HEK293T (cell line): Measurements from ENCODE around the gene SLC13A1.
"Not testable (repeated sequence)": the region's sequence is repeated elsewhere in the genome, so short reads cannot be mapped to it uniquely, and the experiment has no call there.

Experiments used
- ARNT ChIP-seq: fragments of 450-650 bp; IDR thresholded peaks from 2 replicates; pipeline ENCODE4 v1.6.1; 2017; ENCODE audit warnings: mild to moderate bottlenecking
- BHLHE40 ChIP-seq: fragments of 450-650 bp; IDR thresholded peaks from 2 replicates; pipeline ENCODE4 v1.6.1; 2016; ENCODE audit warnings: mild to moderate bottlenecking, moderate library complexity, borderline replicate concordance
- CTBP1 ChIP-seq: fragments of 450-650 bp; IDR thresholded peaks from 2 replicates; pipeline ENCODE4 v1.6.1; 2016; ENCODE audit warnings: borderline replicate concordance
- HDGF ChIP-seq: fragments of 450-650 bp; IDR thresholded peaks from 2 replicates; pipeline ENCODE4 v1.6.1; 2017; ENCODE audit warnings: antibody characterized with exemption, borderline replicate concordance
- NFRKB ChIP-seq: fragments of 450-650 bp; IDR thresholded peaks from 2 replicates; pipeline ENCODE4 v1.6.1; 2016; ENCODE audit warnings: mild to moderate bottlenecking, moderate library complexity
- SUZ12 ChIP-seq: fragments of 450-650 bp; IDR thresholded peaks from 2 replicates; pipeline ENCODE4 v1.6.1; 2016; ENCODE audit warnings: mild to moderate bottlenecking
- TARDBP ChIP-seq: fragments of 450-650 bp; IDR thresholded peaks from 2 replicates; pipeline ENCODE4 v1.6.1; 2016
- ZNF384 ChIP-seq: fragments of 450-650 bp; IDR thresholded peaks from 2 replicates; pipeline ENCODE4 v1.6.1; 2016

DNA sequence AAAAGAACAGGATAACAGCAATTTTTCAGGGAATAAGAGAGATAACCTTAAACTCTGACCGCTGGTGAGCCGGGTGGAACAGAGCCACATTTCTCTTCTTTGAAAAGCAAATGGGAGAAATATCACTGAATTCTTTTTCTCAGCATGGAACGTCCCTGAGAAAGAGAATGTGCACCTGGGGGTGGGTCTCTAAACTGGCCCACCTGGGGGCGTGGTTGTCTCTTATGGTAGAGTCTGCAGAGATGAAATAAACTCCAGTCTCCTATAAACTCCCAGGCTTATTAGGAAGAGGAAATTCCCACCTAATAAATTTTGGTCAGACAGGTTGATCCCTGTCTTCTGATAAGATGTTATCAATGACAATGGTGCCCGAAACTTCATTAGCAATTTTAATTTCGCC, 27.9 kb upstream of the SLC13A1 start:
- TF ChIP-seq BHLHE40, SUZ12, HDGF, ZNF384, CTBP1, ARNT, TARDBP, NFRKB: not testable (repeated sequence)
